GM19455 (cell line): ENCODE measurements around the gene B4GALT3.

Experiments
- ATAC-seq: cut with Tn5 transposase; IDR thresholded peaks from one replicate; pipeline ENCODE4 v1.9.1; 2021; ENCODE audit not compliant: unreplicated experiment

The B4GALT3 gene

DNA sequence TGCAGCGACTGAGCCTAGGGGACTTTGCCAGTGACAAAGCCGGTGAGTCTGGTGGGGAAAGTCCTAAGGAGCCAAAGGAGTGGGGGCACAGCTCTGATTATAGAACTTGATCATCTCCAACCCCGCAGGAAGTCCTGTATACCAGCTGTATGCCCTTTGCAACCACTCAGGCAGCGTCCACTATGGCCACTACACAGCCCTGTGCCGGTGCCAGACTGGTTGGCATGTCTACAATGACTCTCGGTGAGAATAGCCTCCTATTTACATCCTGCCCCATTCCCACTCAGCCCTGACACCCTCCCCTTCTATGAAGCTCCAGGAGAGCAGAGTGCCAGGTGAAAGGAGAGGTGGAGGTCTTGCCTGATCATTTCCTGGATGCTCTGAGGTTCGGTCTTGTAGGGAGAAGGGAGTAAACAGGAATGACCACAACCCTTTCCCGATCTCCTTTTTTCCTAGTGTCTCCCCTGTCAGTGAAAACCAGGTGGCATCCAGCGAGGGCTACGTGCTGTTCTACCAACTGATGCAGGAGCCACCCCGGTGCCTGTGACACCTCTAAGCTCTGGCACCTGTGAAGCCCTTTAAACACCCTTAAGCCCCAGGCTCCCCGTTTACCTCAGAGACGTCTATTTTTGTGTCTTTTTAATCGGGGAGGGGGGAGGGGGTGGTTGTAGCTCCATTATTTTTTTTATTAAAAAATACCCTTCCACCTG lies 12.3 kb downstream of the B4GALT3 start:
- ATAC-seq: no peak

GRCh38 chr1:161163793-161164192 lies 13.5 kb downstream of the B4GALT3 start:
- ATAC-seq: no peak

- ATAC-seq: no peak
These were observed 14.5 kb downstream of the B4GALT3 start for GRCh38 chr1:161162806-161163205.

DNA sequence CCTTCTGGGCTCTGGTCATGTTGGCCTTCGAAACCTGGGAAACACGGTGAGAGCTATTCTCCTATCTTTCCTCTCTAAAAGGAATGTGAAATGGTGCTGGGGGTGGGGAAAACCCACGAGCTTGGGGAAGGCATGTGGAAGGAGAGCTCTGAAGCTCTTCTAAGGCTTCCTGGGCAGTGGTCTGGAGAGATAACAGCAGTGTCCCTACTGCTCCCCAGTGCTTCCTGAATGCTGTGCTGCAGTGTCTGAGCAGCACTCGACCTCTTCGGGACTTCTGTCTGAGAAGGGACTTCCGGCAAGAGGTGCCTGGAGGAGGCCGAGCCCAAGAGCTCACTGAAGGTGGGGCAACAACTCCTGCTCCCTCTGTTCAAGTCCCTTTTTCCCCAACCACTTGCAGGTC lies 15.3 kb downstream of the B4GALT3 start:
- no peak for ATAC-seq

DNA sequence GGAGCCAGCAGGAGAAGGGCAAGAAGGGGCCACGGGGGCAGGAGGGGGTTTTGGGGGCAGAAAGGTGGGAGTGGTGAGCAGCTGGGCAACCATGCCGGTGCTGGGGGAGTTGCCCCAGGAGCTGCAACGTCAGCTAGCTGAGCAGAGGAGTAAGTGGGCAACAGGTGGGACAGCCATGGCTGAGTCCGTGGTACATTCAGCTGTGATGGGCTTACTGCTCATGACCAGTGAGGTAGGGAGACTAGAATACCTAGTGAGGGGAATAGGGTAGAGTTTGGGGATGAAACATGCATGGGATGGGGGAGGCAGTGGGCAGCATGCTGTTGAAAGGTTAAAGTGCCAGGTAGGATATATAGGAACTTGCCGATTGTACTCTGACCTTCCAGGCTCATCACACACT lies 15.7 kb downstream of the B4GALT3 start:
- no peak for ATAC-seq

GRCh38 chr1:161160671-161161145 lies 16.6 kb downstream of the B4GALT3 start:
- no peak for ATAC-seq

GRCh38 chr1:161159913-161160243 lies 17.4 kb downstream of the B4GALT3 start:
- no peak for ATAC-seq

- peak; percentile 78 for ATAC-seq
These were observed 18.0 kb downstream of the B4GALT3 start, which contains the start of gene USP21 for GRCh38 chr1:161159087-161159912. USP21 (plus strand) TSS chr1:161159500; CDS start chr1:161160641, 1,141 bp downstream.

DNA sequence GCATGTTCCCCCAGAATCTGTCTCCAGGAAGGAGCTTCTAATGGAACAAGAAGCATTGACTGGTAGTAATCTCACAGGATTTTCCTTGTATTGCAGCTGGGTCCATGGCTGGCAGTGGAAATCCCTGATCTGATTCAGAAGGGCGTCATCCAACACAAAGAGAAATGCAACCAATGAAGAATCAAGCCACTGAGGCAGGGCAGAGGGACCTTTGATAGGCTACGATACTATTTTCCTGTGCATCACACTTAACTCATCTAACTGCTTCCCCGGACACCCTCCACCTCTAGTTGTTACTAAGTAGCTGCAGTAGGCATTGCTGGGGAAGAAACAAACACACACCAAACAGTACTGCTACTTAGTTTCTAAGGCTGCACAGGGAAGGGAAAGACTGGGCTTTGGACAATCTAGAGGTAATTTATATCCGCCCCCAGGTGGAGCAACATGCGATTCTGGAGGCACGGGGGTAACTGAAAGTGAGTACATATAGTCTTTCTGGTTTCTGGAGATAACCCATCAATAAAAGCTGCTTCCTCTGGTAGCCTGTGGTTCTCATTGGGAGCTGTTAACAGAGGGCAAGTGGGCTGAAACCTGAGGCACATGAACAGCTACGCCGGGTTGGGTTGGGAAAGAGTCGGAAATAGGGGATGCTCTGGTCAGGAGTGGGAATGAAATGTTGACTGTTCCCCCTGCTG lies 18.8 kb downstream of the B4GALT3 start:
- no peak for ATAC-seq

DNA sequence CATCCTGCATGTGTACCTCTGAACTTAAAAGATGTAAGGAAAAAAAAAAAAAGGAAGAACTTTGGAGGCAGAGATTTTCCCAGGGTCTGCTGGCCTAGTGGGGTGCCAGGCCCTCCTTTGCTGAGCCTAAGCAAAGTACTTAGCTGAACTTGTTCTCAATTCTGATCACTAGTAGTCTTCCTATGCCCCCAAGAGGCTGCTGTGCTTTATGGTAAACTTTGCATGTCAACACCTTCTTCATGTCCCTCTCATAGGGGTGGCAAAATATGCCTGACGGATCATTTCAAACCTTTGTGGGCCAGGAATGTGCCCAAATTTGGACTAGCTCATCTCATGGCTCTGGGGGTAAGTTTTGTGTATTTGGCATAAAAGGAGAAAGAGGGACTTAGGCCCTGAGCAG lies 19.4 kb downstream of the B4GALT3 start:
- ATAC-seq: no peak

DNA sequence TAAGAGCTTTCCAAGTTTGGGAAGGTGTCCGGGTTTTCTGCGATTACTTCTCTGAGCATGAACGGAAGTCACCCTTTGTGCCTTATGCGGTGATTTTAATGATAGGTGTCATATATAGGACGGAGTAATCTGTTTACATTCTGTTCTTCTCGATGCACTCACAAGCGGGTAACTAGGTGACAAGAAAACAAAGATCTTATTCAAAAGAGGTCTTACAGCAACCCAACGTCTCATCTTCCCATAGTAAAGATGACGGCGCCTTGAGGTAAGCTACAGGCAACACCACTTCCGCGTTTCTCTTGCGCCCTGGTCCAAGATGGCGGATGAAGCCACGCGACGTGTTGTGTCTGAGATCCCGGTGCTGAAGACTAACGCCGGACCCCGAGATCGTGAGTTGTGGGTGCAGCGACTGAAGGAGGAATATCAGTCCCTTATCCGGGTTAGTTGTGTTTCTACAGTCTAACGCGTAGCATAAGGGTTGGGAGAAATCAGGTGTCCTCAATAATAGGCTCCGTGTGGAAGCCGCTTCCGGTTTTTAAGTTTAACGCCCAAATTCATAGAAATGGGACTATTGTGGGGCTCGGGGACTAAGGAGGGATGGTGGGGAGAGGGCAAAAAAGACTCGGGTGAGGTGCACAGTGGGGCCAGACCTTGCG lies 23.5 kb downstream of the B4GALT3 start, which contains the start of gene UFC1:
Gene UFC1, plus strand, starts transcription at position 297 of the 656 bp plus-strand sequence. Its CDS starts 20 bp downstream, at position 317.
- ATAC-seq: peak; percentile 85

DNA sequence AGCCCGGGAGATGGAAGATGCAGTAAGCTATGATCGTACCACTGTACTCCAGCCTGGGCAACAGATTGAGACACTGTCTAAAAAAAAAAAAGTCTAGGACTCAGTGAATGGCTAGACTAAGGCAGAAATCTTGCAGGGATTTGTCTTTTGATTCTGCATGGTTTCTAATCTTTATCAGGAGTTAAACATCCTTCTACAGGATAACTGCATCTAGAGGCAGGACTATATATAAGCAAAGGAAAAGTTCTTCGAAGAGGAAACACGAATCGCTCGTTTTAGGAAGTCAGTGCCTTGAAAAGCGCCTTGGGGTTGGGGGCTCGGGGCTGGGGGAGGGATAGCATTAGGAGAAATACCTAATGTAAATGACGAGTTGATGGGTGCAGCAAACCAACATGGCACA lies 24.1 kb downstream of the B4GALT3 start:
- no peak for ATAC-seq

DNA sequence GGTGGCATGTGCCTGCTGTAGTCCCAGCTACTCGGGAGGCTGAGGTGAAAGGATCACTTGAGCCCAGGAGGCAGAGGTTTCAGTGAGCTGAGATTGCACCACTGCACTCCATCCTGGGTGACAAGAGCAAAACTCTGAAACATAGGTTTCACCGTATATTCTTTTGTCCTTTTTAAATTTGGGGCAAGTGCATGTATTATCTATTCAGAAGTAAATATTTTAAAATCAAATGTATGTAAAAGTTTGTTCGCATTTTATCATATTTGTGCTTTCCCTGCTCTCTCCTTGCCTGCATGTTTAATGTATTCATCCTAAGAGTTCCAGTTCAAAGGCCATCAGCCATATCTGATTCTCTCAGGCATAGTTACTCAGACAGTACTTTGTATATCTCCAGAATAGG lies 31.5 kb downstream of the B4GALT3 start:
- no peak for ATAC-seq

GRCh38 chr1:161140755-161141400 lies 36.4 kb downstream of the B4GALT3 start:
- ATAC-seq: no peak

- ATAC-seq: no peak
These were observed 37.5 kb downstream of the B4GALT3 start for GRCh38 chr1:161139766-161140165.

DNA sequence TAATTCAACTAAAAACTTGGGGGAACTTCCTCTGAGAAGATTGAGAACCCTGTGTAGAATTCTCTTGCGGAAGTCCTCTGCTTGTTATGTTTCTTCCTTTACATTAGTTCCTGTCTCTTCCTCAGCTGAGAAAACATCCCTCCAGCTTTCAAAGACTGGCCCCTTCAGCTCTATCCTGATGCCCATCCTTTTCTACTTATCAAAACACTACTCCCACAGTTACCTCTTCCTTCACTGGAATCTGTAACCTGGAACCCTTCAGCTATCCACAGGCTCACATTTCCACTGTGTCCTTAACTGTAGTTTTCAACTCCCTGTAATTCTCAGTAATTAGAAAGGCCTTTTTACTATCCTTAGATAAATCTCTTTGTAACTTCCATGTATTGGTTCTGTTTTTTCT lies 38.9 kb downstream of the B4GALT3 start:
- no peak for ATAC-seq

GRCh38 chr1:161137881-161138280 lies 39.4 kb downstream of the B4GALT3 start:
- ATAC-seq: no peak

DNA sequence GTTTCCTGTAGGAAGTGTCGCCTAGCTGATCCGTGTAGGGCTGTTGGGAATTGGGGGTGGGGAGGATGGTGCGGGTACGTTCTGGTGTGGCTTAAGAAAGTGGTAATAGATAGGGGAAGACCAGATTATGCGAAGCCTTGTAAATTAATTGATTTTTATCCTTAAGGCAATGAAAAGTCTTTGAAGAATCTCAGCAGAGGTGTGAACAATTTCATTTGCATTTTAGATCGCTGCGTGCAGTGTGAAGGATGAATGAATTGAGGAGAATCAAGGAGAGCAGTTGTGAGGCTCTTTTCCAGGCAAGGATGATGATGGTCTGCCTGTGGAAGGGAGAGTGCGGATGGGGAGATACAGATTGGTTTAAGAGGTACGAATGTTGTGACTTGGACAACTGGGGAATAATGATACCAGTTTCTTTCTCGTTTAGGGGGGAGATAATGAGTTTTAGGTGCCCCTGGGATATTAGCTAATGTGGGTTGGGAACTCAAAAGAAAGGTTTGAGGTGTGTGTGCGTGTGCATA lies 44.0 kb downstream of the B4GALT3 start:
- no peak for ATAC-seq

GRCh38 chr1:161132410-161133219 lies 44.7 kb downstream of the B4GALT3 start, which contains the start of gene DEDD:
DEDD (minus strand) TSS chr1:161132667; CDS start chr1:161124462, 8,205 bp downstream.
- peak; percentile 92 for ATAC-seq
